ENCODE data around the gene DKK3. TPM values are rescaled to one million over a fixed set of nuclear protein-coding genes. Genes with fewer than 3 reads are reported as not detected.
A peak's percentile ranks its signal among the peaks of the same experiment; 100 is the strongest.

The DKK3 gene
- total RNA-seq, 2 experiments from 2014 or later, result not detected

DNA sequence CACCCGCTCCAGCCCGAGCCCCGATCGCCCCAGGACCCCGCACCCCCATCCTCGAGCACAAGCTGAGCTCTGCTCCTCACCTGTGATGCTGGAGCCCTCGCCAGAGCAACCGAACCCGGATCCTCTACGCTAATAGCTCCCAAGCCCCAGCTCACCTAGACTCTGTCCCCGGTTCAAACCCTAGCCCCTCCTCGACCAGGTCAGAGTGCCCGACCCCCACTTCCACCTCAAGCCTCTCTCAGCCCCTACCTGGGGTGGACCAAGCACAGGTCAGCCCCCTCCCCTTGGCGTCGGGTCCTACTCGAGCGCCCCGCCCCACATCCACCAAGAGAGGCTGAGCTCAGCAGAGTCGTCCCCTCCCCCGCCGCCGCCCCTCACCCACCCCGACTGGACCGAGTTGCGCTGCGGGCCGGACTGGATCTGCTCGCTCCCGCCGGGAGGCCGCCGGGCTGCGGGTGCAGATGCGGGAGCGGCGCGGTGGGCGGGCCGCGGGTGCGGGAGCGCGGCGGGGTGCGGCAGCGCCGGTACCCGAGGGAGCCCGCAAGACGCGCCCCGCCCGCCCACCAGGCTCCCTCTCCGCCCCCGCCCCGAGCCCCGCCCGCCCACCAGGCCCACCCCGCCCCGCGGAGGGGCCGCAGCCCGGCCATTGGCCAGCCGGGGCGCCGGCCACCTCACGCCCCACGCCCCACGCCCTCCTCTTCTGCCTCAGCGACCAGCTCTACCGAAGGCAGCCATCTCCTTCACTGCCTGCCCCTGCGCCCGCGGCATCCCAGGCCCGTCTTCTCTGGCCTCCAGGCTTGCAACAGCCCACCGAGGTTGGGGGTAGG lies 577 bp upstream of the DKK3 start:
- DNase-seq, result no peak
- H3K27me3 Mint-ChIP-seq (ENCODE audit: low read depth), result peaks cover 67% of the 10 kb centered on the region
- H3K9me3 Mint-ChIP-seq, result no peaks in the 10 kb centered on the region
- H3K27ac Mint-ChIP-seq, result no peak overlapping the region
- peak overlapping the region; percentile 58 for H3K4me3 Mint-ChIP-seq
- CTCF ChIA-PET, result interaction anchor here (1.3 to 1.4 kb wide), 2 partner anchors 35 to 36 kb away, joined by 3 to 4 read pairs; no protein-coding TSS in a partner anchor
- H3K36me3 Mint-ChIP-seq (ENCODE audit: low read depth), result no peaks in the 10 kb centered on the region
- peaks cover 12% of the 10 kb centered on the region for H3K4me1 Mint-ChIP-seq (ENCODE audit: low read depth)
- intact Hi-C loops (cut with micrococcal nuclease), result no loop called here

- H3K9me3 Mint-ChIP-seq, result no peaks in the 10 kb centered on the region
- peaks cover 67% of the 10 kb centered on the region for H3K27me3 Mint-ChIP-seq (ENCODE audit: low read depth)
- intact Hi-C loops (cut with micrococcal nuclease), result no loop called here
- DNase-seq, result no peak
- no peak overlapping the region for H3K27ac Mint-ChIP-seq
- H3K4me1 Mint-ChIP-seq (ENCODE audit: low read depth), result peaks cover 12% of the 10 kb centered on the region
- no peaks in the 10 kb centered on the region for H3K36me3 Mint-ChIP-seq (ENCODE audit: low read depth)
- H3K4me3 Mint-ChIP-seq, result no peak overlapping the region
- CTCF ChIA-PET, result no interaction called here
These were observed 1.2 kb downstream of the DKK3 start for GRCh38 chr11:12007230-12007593.

DNA sequence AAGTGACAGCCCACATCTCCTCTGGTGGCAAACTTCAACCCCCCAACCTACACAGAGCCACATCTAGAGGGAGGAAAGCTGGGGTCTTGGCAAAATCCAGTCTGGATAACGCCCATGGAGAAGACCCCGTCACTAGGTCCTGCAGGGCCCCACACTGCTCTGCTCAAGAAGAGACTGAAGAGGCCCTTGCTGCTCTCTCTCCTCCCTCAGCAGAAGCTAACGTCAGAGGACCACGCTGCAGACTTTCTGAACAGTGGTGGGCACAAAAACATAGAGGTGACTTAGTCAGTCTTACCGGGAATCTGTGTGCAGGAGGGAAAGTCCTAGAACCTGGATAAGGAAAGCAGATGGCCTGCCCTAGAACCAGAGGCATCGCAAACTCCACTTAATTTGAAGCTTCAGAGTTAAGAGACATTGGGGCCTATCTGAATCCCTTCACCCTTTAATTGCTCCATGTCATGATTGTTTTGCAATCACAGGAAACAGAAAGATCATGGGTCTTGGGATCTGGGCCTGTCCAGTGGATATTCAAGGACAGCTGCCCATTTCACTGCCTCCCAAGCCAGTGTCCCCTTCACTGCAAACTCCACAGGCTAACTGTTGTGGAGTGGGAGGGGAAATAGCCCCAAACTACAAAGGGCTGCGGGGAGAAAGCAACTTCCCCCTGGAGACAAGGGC lies 1.7 kb downstream of the DKK3 start:
- CTCF ChIA-PET, result interaction anchor here (0.8 kb wide), 1 partner anchor 41 kb away, joined by 3 read pairs; no protein-coding TSS in a partner anchor
- DNase-seq, result no peak
- H3K27me3 Mint-ChIP-seq (ENCODE audit: low read depth), result peaks cover 70% of the 10 kb centered on the region
- H3K27ac Mint-ChIP-seq, result no peak overlapping the region
- H3K4me1 Mint-ChIP-seq (ENCODE audit: low read depth), result peaks cover 12% of the 10 kb centered on the region
- H3K4me3 Mint-ChIP-seq, result no peak overlapping the region
- no peaks in the 10 kb centered on the region for H3K9me3 Mint-ChIP-seq
- intact Hi-C loops (cut with micrococcal nuclease), result no loop called here
- H3K36me3 Mint-ChIP-seq (ENCODE audit: low read depth), result no peaks in the 10 kb centered on the region

- H3K4me1 Mint-ChIP-seq (ENCODE audit: low read depth), result peaks cover 12% of the 10 kb centered on the region
- no peaks in the 10 kb centered on the region for H3K9me3 Mint-ChIP-seq
- no peak overlapping the region for H3K4me3 Mint-ChIP-seq
- CTCF ChIA-PET, result interaction anchor here (0.5 to 0.8 kb wide), 2 partner anchors 42 to 290 kb away, joined by 3 read pairs; no protein-coding TSS in a partner anchor
- H3K27me3 Mint-ChIP-seq (ENCODE audit: low read depth), result peaks cover 64% of the 10 kb centered on the region
- H3K27ac Mint-ChIP-seq, result no peak overlapping the region
- no peaks in the 10 kb centered on the region for H3K36me3 Mint-ChIP-seq (ENCODE audit: low read depth)
- intact Hi-C loops (cut with micrococcal nuclease), result no loop called here
- DNase-seq, result no peak
These were observed 3.0 kb downstream of the DKK3 start for GRCh38 chr11:12005476-12005875.

DNA sequence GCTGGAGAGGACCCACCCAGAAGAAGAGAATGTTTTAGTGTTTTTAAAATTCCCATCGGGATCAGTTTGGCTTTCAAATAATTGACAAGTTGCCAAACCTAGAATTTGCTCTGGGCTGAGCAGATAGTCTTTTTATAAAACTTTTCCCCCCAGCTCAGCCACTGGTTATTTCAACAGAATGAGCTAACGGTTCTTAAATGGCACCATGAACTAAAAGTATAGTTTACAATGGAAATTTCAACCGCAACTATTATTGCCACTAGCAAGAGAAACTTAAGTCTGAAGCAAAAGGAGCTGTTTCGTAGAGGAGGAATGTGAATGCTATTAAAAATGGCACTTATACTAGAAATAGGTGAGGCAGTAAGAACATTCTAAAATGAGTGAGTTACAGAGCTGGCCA lies 3.4 kb downstream of the DKK3 start:
- Mint-ChIP-seq H3K4me1 (ENCODE audit: low read depth) (peaks cover 12% of the 10 kb centered on the region), H3K36me3 (ENCODE audit: low read depth) (no peaks in the 10 kb centered on the region), H3K9me3 (no peaks in the 10 kb centered on the region), H3K27ac (no peak overlapping the region), H3K27me3 (ENCODE audit: low read depth) (peaks cover 60% of the 10 kb centered on the region), H3K4me3 (no peak overlapping the region)
- CTCF ChIA-PET, result interaction anchor here (0.5 kb wide), 1 partner anchor 290 kb away, joined by 3 read pairs; no protein-coding TSS in a partner anchor
- intact Hi-C loops (cut with micrococcal nuclease), result no loop called here
- DNase-seq, result no peak

DNA sequence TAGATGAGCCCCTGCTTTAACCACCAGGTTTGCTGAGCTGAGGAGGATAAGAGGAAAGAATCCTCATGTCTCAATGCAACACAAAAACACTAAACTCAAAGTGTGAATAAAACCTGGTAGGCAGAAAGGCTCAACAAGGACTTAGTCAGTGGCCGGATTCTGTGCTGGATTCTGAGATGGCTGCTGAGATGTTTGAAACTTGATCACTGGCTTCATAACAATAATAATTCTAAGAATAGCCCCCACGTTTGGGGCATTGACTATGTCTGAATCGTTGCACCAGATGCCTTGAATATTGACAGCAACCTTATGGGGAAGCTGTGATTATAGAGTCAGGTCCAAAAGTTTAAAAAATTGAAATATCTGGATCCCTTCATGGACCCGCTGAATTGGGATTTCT lies 4.6 kb downstream of the DKK3 start:
- DNase-seq, result no peak
- Mint-ChIP-seq H3K4me1 (ENCODE audit: low read depth) (peaks cover 10% of the 10 kb centered on the region), H3K36me3 (ENCODE audit: low read depth) (no peaks in the 10 kb centered on the region), H3K27me3 (ENCODE audit: low read depth) (peaks cover 51% of the 10 kb centered on the region), H3K27ac (no peak overlapping the region), H3K9me3 (no peaks in the 10 kb centered on the region), H3K4me3 (no peak overlapping the region)
- intact Hi-C loops (cut with micrococcal nuclease), result no loop called here
- CTCF ChIA-PET, result no interaction called here

GRCh38 chr11:12003336-12003735 lies 5.1 kb downstream of the DKK3 start:
- Mint-ChIP-seq H3K4me1 (ENCODE audit: low read depth) (peaks cover 13% of the 10 kb centered on the region), H3K27ac (no peak overlapping the region), H3K27me3 (ENCODE audit: low read depth) (peaks cover 49% of the 10 kb centered on the region), H3K9me3 (no peaks in the 10 kb centered on the region), H3K4me3 (no peak overlapping the region), H3K36me3 (ENCODE audit: low read depth) (no peaks in the 10 kb centered on the region)
- CTCF ChIA-PET, result no interaction called here
- intact Hi-C loops (cut with micrococcal nuclease), result no loop called here
- DNase-seq, result no peak

GRCh38 chr11:12001186-12001585 lies 7.2 kb downstream of the DKK3 start:
- H3K9me3 Mint-ChIP-seq, result no peaks in the 10 kb centered on the region
- intact Hi-C loops (cut with micrococcal nuclease), result no loop called here
- H3K4me3 Mint-ChIP-seq, result no peak overlapping the region
- no peaks in the 10 kb centered on the region for H3K36me3 Mint-ChIP-seq (ENCODE audit: low read depth)
- H3K27me3 Mint-ChIP-seq (ENCODE audit: low read depth), result peaks cover 29% of the 10 kb centered on the region
- no peak for DNase-seq
- CTCF ChIA-PET, result interaction anchor here (0.6 kb wide), 1 partner anchor 35 kb away, joined by 3 read pairs; no protein-coding TSS in a partner anchor
- H3K27ac Mint-ChIP-seq, result no peak overlapping the region
- H3K4me1 Mint-ChIP-seq (ENCODE audit: low read depth), result peaks cover 8% of the 10 kb centered on the region

DNA sequence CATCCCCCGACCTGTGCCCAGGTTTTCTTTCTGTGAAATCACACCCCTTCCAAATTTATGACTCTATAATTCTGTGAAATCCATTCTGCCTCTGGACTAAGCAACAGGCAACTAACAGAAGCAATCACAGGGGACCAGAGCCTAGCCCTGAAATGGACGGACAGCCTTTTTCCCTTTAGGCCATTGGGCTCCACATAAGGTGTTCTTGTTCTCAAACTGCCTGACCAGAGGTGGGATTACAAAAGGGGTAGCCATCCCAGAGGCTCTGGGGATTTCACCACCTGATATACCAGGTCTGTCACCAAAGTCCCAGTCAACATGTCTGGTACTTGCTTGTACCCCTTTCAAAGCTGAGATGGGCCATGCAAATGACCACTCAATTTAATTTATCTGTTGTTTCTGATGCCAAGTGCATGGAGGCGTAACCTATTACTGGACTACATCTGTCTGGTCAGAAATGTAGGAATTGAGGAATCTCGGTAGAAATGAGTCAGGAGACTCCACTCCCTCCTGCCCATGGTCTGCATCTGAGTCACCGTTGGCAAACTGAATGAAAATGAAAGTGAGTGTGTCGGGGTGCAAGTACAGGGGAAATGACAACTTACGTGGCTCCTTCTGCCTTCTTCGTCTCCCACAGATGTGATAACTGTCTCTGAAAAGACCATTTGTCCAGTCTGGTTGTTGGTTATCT lies 10.2 kb downstream of the DKK3 start:
- CTCF ChIA-PET, result no interaction called here
- no peaks in the 10 kb centered on the region for H3K9me3 Mint-ChIP-seq
- no peaks in the 10 kb centered on the region for H3K36me3 Mint-ChIP-seq (ENCODE audit: low read depth)
- no peak overlapping the region for H3K4me3 Mint-ChIP-seq
- intact Hi-C loops (cut with micrococcal nuclease), result no loop called here
- H3K4me1 Mint-ChIP-seq (ENCODE audit: low read depth), result peaks cover 8% of the 10 kb centered on the region
- no peak for DNase-seq
- no peak overlapping the region for H3K27ac Mint-ChIP-seq
- peaks cover 8% of the 10 kb centered on the region for H3K27me3 Mint-ChIP-seq (ENCODE audit: low read depth)

DNA sequence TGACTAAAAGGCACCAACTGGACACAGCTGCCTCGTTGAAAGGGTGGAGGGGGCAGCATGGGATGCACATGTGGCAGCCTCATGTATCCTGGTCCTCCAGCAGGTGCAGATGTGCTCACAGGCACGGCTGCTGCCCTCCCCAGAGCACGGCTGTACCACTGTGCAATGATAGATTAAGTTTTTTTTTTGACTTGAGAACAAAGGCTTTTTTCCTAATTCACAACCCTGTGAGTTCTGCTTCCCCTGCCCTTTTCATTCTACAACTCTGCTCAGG lies 11.4 kb downstream of the DKK3 start:
- Mint-ChIP-seq H3K4me3 (no peak overlapping the region), H3K4me1 (ENCODE audit: low read depth) (peaks cover 8% of the 10 kb centered on the region), H3K27ac (no peak overlapping the region), H3K9me3 (no peaks in the 10 kb centered on the region), H3K36me3 (ENCODE audit: low read depth) (no peaks in the 10 kb centered on the region), H3K27me3 (ENCODE audit: low read depth) (peaks cover 5% of the 10 kb centered on the region)
- intact Hi-C loops (cut with micrococcal nuclease), result no loop called here
- DNase-seq, result no peak
- CTCF ChIA-PET, result no interaction called here

DNA sequence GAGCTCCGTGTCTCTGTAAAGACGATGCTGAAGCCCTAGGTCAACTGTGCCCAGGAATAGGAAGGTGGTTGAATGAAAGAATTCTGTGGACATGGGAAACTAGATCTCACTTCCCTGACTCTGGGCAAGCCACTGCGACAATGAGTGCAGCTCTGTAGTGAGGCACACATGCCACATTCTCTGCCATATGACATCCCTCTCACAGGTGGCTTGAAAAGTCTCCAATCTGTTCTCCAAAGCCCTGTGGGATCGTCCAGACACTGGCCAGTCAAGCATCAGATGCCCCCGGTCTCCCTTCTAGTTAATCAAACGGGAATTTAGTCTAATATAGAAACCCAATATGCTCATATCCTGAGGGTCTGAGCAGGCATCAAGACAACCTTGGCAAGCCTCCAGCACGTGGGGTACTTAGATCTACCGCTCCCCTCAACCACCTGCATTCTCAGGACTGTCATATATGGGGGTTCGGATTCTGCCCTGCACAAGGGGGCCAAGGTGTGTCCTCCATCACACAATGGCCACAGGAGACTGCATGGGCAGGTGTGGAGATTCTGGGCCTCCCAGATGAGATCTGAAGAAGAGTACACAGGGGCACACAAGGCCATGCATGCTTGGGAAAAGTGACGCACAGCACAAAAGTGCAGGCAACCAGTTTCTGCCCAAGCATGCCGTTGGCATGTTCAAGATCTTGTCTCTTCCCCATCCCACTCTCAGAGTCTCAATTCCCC lies 11.9 kb downstream of the DKK3 start:
- DNase-seq, result no peak
- CTCF ChIA-PET, result interaction anchor here (0.8 kb wide), 1 partner anchor 64 kb away, joined by 3 read pairs; no protein-coding TSS in a partner anchor
- Mint-ChIP-seq H3K4me3 (no peak overlapping the region), H3K9me3 (no peaks in the 10 kb centered on the region), H3K27ac (no peak overlapping the region), H3K27me3 (ENCODE audit: low read depth) (peaks cover 4% of the 10 kb centered on the region), H3K4me1 (ENCODE audit: low read depth) (peaks cover 8% of the 10 kb centered on the region), H3K36me3 (ENCODE audit: low read depth) (no peaks in the 10 kb centered on the region)
- intact Hi-C loops (cut with micrococcal nuclease), result no loop called here

DNA sequence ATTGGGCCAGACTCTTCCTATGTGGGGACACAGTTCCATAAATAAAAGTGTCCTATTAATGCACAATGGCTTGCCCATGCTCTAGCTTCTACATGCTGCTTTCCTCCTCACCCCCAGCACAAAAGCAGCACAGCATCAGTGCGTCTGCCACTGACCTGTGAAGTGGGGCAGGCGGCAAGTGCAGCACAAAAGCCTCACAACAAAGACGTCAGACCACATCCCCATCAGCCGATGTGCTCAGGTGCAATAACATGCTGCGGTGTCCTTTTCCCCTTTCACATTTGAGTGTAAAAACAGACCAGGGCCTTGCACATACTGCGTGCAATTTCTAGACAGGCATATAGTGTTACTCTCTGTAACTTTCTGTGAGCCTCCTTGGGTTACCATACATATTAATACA lies 12.8 kb downstream of the DKK3 start:
- DNase-seq, result no peak
- H3K27ac Mint-ChIP-seq, result no peak overlapping the region
- peaks cover 8% of the 10 kb centered on the region for H3K4me1 Mint-ChIP-seq (ENCODE audit: low read depth)
- no peaks in the 10 kb centered on the region for H3K36me3 Mint-ChIP-seq (ENCODE audit: low read depth)
- H3K9me3 Mint-ChIP-seq, result no peaks in the 10 kb centered on the region
- peaks cover 2% of the 10 kb centered on the region for H3K27me3 Mint-ChIP-seq (ENCODE audit: low read depth)
- CTCF ChIA-PET, result no interaction called here
- no peak overlapping the region for H3K4me3 Mint-ChIP-seq
- intact Hi-C loops (cut with micrococcal nuclease), result no loop called here

Measured in activated naive CD4-positive, alpha-beta T cell treated with anti-CD3 and anti-CD28 coated beads for 36 hours (primary cell).